C4-2B (cell line): ENCODE data around the gene PACSIN1.

Experiments used
- ZFX ChIP-seq: fragments of 450-650 bp; IDR thresholded peaks from 2 replicates; pipeline ENCODE4 v1.6.1; 2017
- TF ChIP-seq, protein P1 (sequence below): fragments of 450-650 bp; conservative IDR thresholded peaks from 2 replicates; pipeline ENCODE4 v1.5.1; 2017; ENCODE audit warnings: mild to moderate bottlenecking

- TF ChIP-seq, protein P1, sequence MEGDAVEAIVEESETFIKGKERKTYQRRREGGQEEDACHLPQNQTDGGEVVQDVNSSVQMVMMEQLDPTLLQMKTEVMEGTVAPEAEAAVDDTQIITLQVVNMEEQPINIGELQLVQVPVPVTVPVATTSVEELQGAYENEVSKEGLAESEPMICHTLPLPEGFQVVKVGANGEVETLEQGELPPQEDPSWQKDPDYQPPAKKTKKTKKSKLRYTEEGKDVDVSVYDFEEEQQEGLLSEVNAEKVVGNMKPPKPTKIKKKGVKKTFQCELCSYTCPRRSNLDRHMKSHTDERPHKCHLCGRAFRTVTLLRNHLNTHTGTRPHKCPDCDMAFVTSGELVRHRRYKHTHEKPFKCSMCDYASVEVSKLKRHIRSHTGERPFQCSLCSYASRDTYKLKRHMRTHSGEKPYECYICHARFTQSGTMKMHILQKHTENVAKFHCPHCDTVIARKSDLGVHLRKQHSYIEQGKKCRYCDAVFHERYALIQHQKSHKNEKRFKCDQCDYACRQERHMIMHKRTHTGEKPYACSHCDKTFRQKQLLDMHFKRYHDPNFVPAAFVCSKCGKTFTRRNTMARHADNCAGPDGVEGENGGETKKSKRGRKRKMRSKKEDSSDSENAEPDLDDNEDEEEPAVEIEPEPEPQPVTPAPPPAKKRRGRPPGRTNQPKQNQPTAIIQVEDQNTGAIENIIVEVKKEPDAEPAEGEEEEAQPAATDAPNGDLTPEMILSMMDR = no peak
- TF ChIP-seq ZFX = no peak
Measured at GRCh38 chr6:34559651-34560365, 93.9 kb downstream of the PACSIN1 start.
